ENCODE data around the gene CTXN1. TPM values are rescaled to one million over a fixed set of nuclear protein-coding genes. Genes with fewer than 3 reads are reported as not detected.

The CTXN1 gene
- total RNA-seq, 2 donors from 2014 or later: 5.0 to 37.1 TPM

DNA sequence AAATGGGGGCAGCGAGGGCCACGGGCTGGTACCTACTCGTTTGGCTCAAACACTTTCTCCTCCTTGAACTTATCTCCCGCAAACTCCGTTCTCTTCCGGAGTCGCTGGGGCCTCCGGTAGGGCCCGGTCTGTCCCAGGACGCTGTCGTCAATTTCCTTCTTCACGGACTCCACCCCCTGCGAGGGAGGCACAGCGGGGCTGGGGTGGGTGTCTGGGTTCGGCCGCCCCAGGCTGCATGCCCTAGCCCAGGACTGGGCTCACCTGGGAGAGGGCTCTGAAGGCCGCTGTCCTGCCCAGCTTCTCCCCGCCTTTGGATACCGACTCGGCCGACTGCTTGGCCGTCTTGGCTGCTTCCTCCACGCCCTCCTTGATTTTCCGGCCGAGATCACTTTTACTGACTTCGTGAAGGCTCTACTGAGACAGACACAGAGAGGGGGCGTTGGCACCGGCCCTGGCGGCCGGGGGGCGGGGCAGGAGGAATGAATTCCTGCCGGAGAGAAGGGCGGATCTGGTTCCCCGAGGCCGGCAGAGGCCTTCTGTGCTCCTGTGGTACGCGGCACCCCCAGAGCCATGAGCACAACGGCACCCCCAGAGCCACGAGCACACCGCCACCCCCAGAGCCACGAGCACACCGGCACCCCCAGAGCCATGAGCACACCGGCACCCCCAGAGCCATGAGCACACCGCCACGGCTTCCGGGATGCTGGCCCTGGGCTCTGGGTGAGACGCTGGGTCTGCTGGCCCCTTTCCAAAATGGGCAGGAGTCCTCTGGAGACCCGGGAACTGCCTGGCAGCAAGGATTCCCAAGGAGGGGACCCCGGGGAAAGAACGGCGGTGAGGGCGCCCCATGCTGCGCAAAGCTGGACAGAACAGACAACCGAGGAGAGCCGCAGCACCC lies 8.1 kb upstream of the CTXN1 start:
- Histone ChIP-seq H3K27me3 (replicated peaks; ENCODE audit: insufficient read depth) (no peaks in the 10 kb centered on the region), H3K4me3 (no peak overlapping the region), H3K4me1 (replicated peaks) (peaks cover 8% of the 10 kb centered on the region), H3K27ac (no peak overlapping the region), H3K9me3 (no peaks in the 10 kb centered on the region), H3K36me3 (peaks cover 12 to 51% of the 10 kb centered on the region in 2 donors)
- no peak for DNase-seq (ENCODE audit: low spot score)
- 82% methylated on average over 52 of the region's 55 CpGs for WGBS
- TF ChIP-seq, protein P1, sequence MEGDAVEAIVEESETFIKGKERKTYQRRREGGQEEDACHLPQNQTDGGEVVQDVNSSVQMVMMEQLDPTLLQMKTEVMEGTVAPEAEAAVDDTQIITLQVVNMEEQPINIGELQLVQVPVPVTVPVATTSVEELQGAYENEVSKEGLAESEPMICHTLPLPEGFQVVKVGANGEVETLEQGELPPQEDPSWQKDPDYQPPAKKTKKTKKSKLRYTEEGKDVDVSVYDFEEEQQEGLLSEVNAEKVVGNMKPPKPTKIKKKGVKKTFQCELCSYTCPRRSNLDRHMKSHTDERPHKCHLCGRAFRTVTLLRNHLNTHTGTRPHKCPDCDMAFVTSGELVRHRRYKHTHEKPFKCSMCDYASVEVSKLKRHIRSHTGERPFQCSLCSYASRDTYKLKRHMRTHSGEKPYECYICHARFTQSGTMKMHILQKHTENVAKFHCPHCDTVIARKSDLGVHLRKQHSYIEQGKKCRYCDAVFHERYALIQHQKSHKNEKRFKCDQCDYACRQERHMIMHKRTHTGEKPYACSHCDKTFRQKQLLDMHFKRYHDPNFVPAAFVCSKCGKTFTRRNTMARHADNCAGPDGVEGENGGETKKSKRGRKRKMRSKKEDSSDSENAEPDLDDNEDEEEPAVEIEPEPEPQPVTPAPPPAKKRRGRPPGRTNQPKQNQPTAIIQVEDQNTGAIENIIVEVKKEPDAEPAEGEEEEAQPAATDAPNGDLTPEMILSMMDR (IDR thresholded peaks at IDR 0.05): no peak
- no peak for TF ChIP-seq POLR2A (IDR thresholded peaks at IDR 0.05)
- intact Hi-C loops (cut with DNase I): no loop called here

DNA sequence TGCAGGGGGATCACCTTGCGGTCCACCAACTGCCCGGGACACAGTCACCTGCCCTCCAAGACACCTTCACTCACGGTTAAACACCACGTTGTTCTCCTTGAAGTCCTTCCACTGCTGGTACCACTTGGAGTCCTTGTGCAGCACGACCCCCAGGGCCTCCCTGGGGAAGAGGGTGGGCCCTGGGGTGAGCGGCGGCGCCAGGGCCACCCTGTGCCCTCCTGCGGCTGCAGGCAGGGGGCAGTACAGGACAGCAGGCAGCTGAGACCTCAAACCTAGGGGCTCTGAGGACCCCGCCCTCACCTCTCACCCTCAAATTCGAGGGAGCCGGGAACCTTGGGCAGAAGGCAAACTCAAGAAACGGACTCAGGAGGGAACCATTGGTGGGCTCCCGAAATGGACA lies 7.5 kb upstream of the CTXN1 start:
- no peak overlapping the region for H3K27ac ChIP-seq
- no peak for DNase-seq (ENCODE audit: low spot score)
- no peak overlapping the region for H3K4me3 ChIP-seq
- no peaks in the 10 kb centered on the region for H3K9me3 ChIP-seq
- 87% methylated on average over 12 of the region's 14 CpGs for WGBS
- intact Hi-C loops (cut with DNase I): no loop called here
- TF ChIP-seq, protein P1 (IDR thresholded peaks at IDR 0.05): no peak
- TF ChIP-seq POLR2A (IDR thresholded peaks at IDR 0.05): no peak
- TF ChIP-seq POLR2AphosphoS5 (IDR thresholded peaks at IDR 0.05): no peak
- H3K36me3 ChIP-seq: peaks cover 12 to 51% of the 10 kb centered on the region in 2 donors
- H3K4me1 ChIP-seq (replicated peaks): peaks cover 10% of the 10 kb centered on the region
- no peaks in the 10 kb centered on the region for H3K27me3 ChIP-seq (replicated peaks; ENCODE audit: insufficient read depth)

DNA sequence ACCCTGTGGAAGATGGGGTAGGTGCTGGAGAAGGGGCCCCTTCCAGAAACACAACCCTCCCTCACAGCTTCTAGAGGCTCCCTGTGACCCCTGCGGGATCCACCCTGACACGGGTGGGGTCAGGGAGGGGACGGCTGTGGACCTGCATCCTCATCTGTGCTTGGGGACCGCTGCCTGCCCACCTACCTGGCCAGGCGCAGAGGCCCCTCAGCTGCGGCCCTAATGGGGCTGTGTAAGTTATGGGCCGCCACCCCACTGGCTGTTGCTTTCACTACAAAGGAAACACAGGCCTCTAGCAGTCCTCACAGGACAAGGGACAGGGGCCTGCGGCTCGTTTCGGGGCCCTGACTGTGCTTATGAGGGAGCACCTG lies 7.0 kb upstream of the CTXN1 start:
- Histone ChIP-seq H3K9me3 (no peaks in the 10 kb centered on the region), H3K4me3 (no peak overlapping the region), H3K27me3 (replicated peaks; ENCODE audit: insufficient read depth) (no peaks in the 10 kb centered on the region), H3K4me1 (replicated peaks) (peaks cover 14% of the 10 kb centered on the region), H3K36me3 (peaks cover 12 to 51% of the 10 kb centered on the region in 2 donors), H3K27ac (no peak overlapping the region)
- intact Hi-C loops (cut with DNase I): no loop called here
- WGBS: 96% methylated on average over 10 of the region's 10 CpGs
- TF ChIP-seq, protein P1 (IDR thresholded peaks at IDR 0.05): no peak
- TF ChIP-seq POLR2A (IDR thresholded peaks at IDR 0.05) (no peak), POLR2AphosphoS5 (IDR thresholded peaks at IDR 0.05) (no peak)
- DNase-seq (ENCODE audit: low spot score): no peak

DNA sequence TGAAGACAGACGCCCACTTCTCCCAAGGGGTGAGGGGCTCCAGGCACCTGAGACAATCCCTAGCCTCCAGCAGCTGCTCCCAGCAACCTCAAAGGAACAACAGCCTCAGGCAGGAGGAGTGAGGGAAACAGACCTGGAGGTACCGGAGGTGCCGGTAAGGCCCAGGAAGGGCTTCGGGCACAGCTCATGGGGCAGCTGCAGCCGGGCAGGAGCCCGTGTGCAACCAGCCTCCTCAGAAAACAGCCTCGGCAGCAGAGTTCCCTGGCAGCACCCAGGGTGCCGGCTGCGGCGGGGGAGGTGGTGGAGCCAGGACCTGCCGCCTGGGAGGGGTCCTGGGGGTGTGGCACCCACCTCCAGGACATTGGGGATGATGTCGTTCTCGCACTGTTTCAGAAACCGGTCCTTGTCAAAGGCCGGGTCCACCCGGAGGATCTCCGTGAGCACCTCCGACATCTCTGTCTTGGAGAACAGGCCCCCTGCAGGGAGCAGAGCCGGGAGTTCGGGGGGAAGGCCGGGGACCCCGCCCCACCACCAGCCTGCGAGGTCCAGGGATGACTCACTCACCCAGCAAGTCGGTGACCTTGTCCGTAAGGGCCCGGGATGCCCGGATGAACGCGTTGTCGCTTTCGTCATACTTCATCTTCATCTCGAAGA lies 6.5 kb upstream of the CTXN1 start:
- Histone ChIP-seq H3K27me3 (replicated peaks; ENCODE audit: insufficient read depth) (no peaks in the 10 kb centered on the region), H3K4me1 (replicated peaks) (peaks cover 17% of the 10 kb centered on the region), H3K9me3 (no peaks in the 10 kb centered on the region), H3K27ac (no peak overlapping the region), H3K36me3 (peaks cover 12 to 49% of the 10 kb centered on the region in 2 donors), H3K4me3 (no peak overlapping the region)
- DNase-seq (ENCODE audit: low spot score): no peak
- no peak for TF ChIP-seq POLR2AphosphoS5 (IDR thresholded peaks at IDR 0.05)
- no peak for TF ChIP-seq POLR2A (IDR thresholded peaks at IDR 0.05)
- TF ChIP-seq, protein P1 (IDR thresholded peaks at IDR 0.05): no peak
- WGBS: 92% methylated on average over 32 of the region's 32 CpGs
- intact Hi-C loops (cut with DNase I): no loop called here

All from prostate gland (tissue), 2 donors.